Breast epithelium (tissue), 4 donors: Measurements from ENCODE around the gene HCLS1. TPM values are rescaled to one million over a fixed set of nuclear protein-coding genes. Genes with fewer than 3 reads are reported as not detected.

Source experiments
- DNase-seq, 2 donors: peaks; one replicate each; pipeline ENCODE4 v3.0.0-alpha.2; 2019; ENCODE audit warnings: low spot score in 2 of 2
- H3K27ac ChIP-seq, 2 donors: fragments of 200-600 bp; sonication (generic) in 1 of 2; one replicate each; pipeline ENCODE4 v1.5.1; 2016 to 2019; ENCODE audit warnings: mild to moderate bottlenecking in 1 of 2
- H3K27me3 ChIP-seq, 2 donors: fragments of 200-600 bp; sonication (generic) in 1 of 2; one replicate each; pipeline versions ENCODE4 v1.5.1 to v1.6.0; 2017 to 2019; ENCODE audit warnings: control low read depth in 1 of 2, mild to moderate bottlenecking in 1 of 2
- H3K36me3 ChIP-seq: fragments of 200-600 bp; one replicate; pipeline ENCODE4 v1.5.1; 2019
- H3K4me1 ChIP-seq, 2 donors: fragments of 200-600 bp; sonication (generic); one replicate each; pipeline ENCODE4 v1.5.1; 2016 to 2019; ENCODE audit warnings: control low read depth in 1 of 2
- H3K4me3 ChIP-seq, 3 donors: fragments of 200-600 bp; sonication (generic); 1 replicate in 2 of 3; 2 replicates in 1 of 3; pipeline ENCODE4 v1.5.1; 2016 to 2019; ENCODE audit warnings: mild to moderate bottlenecking in 3 of 3, moderate library complexity in 2 of 3
- H3K9me3 ChIP-seq, 2 donors: fragments of 200-600 bp; sonication (generic) in 1 of 2; one replicate each; pipeline ENCODE4 v1.5.1; 2016 to 2019; ENCODE audit warnings: control low read depth in 1 of 2
- CTCF ChIP-seq, 3 donors: fragments of 450-650 bp; IDR thresholded peaks; one replicate each; pipeline ENCODE4 v1.5.1; 2016 to 2017; ENCODE audit warnings: antibody characterized with exemption in 3 of 3, mild to moderate bottlenecking in 3 of 3, moderate library complexity in 3 of 3
- POLR2A ChIP-seq: fragments of 450-650 bp; IDR thresholded peaks from one replicate; pipeline ENCODE4 v1.6.1; 2016; ENCODE audit warnings: antibody characterized with exemption, mild to moderate bottlenecking, moderate library complexity
- POLR2AphosphoS5 ChIP-seq, 3 donors: sonication (generic); formaldehyde crosslinking; IDR thresholded peaks; one replicate each; pipeline ENCODE4 v1.6.1; 2017; ENCODE audit warnings: antibody characterized with exemption in 3 of 3
- intact Hi-C: fragments of 100-400 bp; cut with DNase I; formaldehyde crosslinking; loops from one replicate; pipeline ENCODE4 v1.15.1; 2023; ENCODE audit warnings: low total_unique reads
- total RNA-seq, 3 donors: library from RNA; depleted of rRNA; stranded (reverse); fragments of >200 nt; gene quantifications; one replicate each; pipeline ENCODE4 v1.1.0, GENCODE V29; 2016

Gene HCLS1
- total RNA-seq, 3 donors from 2014 or later = 37.8 to 144 (median 42.6) TPM

- Histone ChIP-seq H3K27ac (no peak within 1 kb of the TSS), H3K27me3 (no peaks in the 10 kb centered on the region)
- DNase-seq = no peak
Observed at GRCh38 chr3:121592856-121593702, 67.6 kb downstream of the HCLS1 start, which contains the start of gene FBXO40. Gene FBXO40 (plus strand): TSS chr3:121593379. CDS start chr3:121620576, 27,197 bp downstream.

GRCh38 chr3:121584418-121584817 lies 76.3 kb downstream of the HCLS1 start:
- H3K9me3 ChIP-seq = no peaks in the 10 kb centered on the region
- H3K4me3 ChIP-seq = no peak overlapping the region
- no peak for TF ChIP-seq CTCF (IDR thresholded peaks at IDR 0.05)
- no peak for TF ChIP-seq POLR2A
- DNase-seq = no peak
- H3K27me3 ChIP-seq = no peaks in the 10 kb centered on the region
- intact Hi-C loops = no loop called here
- no peak overlapping the region for H3K27ac ChIP-seq
- H3K36me3 ChIP-seq = no peaks in the 10 kb centered on the region
- no peaks in the 10 kb centered on the region for H3K4me1 ChIP-seq

More at GRCh38 chr3:121592856-121593702, 67.6 kb downstream of the HCLS1 start, which contains the start of gene FBXO40:
- intact Hi-C loops = no loop called here
- Histone ChIP-seq H3K9me3 (no peaks in the 10 kb centered on the region), H3K4me3 (no peak within 1 kb of the TSS), H3K36me3 (no peaks in the 10 kb centered on the region), H3K4me1 (no peaks in the 10 kb centered on the region)
- TF ChIP-seq CTCF (IDR thresholded peaks at IDR 0.05) (no peak), POLR2A (no peak), POLR2AphosphoS5 (IDR thresholded peaks at IDR 0.05) (no peak)

- H3K4me1 ChIP-seq = no peaks in the 10 kb centered on the region
- no peaks in the 10 kb centered on the region for H3K27me3 ChIP-seq
- no peaks in the 10 kb centered on the region for H3K36me3 ChIP-seq
- no peak for DNase-seq
- no peaks in the 10 kb centered on the region for H3K9me3 ChIP-seq
- intact Hi-C loops = no loop called here
- TF ChIP-seq CTCF (IDR thresholded peaks at IDR 0.05) (no peak), POLR2AphosphoS5 (IDR thresholded peaks at IDR 0.05) (no peak), POLR2A (no peak)
- H3K27ac ChIP-seq = no peak overlapping the region
- no peak overlapping the region for H3K4me3 ChIP-seq
Observed at GRCh38 chr3:121581691-121582090, 79.0 kb downstream of the HCLS1 start.

Other genes starting within 250 kb of the HCLS1 start
- under 1 TPM; under 0.01 to 0.64 (median 0.29) TPM for gene POLQ, start 114.9 kb downstream of the HCLS1 start, total RNA-seq
- not detected for gene ARGFX, start 93.0 kb downstream of the HCLS1 start, total RNA-seq
- not detected for gene FBXO40, start 67.5 kb downstream of the HCLS1 start, total RNA-seq
- gene GOLGB1, start 88.8 kb upstream of the HCLS1 start, total RNA-seq = 100 to 1,000 TPM in 1 of 3 donors, 10 to 100 TPM in 2; 95.4 to 106 (median 95.4) TPM
- 10 to 100 TPM; 17.9 to 54.6 (median 28.8) TPM for gene IQCB1, start 174.2 kb upstream of the HCLS1 start, total RNA-seq
- gene EAF2, start 174.3 kb upstream of the HCLS1 start, total RNA-seq = 10 to 100 TPM in 1 of 3 donors, 1 to 10 TPM in 2; 7.5 to 11.4 (median 9.2) TPM
- 1 to 10 TPM in 2 of 3 donors, under 1 TPM in 1; 0.98 to 4.1 (median 2.2) TPM for gene SLC15A2, start 233.5 kb upstream of the HCLS1 start, total RNA-seq